Bronchial epithelial cell (primary cell): ENCODE data around the gene FUT8. TPM values are rescaled to one million over a fixed set of nuclear protein-coding genes. Genes with fewer than 3 reads are reported as not detected.

Experiments used
- DNase-seq: peaks from one replicate; pipeline ENCODE4 v3.0.0-alpha.2; 2010; ENCODE audit warnings: low read depth
- FAIRE-seq: peaks from 2 replicates; lab custom pipeline; 2011; peaks lifted over from hg19 to GRCh38; lab: Jason Lieb, UNC
- H3K27me3 ChIP-seq: 2 replicates; pipeline ENCODE4 v1.5.1; 2011; ENCODE audit warnings: low read length; ENCODE audit not compliant: control insufficient read depth, insufficient read depth
- H3K36me3 ChIP-seq: 2 replicates; pipeline ENCODE4 v1.5.1; 2011; ENCODE audit warnings: low read length; ENCODE audit not compliant: control insufficient read depth, insufficient read depth
- H3K4me3 ChIP-seq: 2 replicates; pipeline ENCODE4 v1.5.1; 2011; ENCODE audit warnings: mild to moderate bottlenecking, low read depth, low read length, control low read depth
- CTCF ChIP-seq: IDR thresholded peaks from 2 replicates; pipeline ENCODE4 v1.5.1; 2011; ENCODE audit warnings: mild to moderate bottlenecking, moderate library complexity, low read length, control low read depth, inconsistent platforms; ENCODE audit not compliant: insufficient read depth, severe bottlenecking
- total RNA-seq: library from RNA; depleted of rRNA; stranded (reverse); fragments of >200 nt; gene quantifications from 2 replicates; pipeline ENCODE4 v1.2.1, GENCODE V29; 2014

Gene FUT8
- total RNA-seq, 1 donor from 2014 or later: 16.3 TPM

- H3K36me3 ChIP-seq: no peaks in the 10 kb centered on the region
- H3K27me3 ChIP-seq: no peaks in the 10 kb centered on the region
- H3K4me3 ChIP-seq: no peak overlapping the region
- no peak for TF ChIP-seq CTCF
- DNase-seq (no peak), FAIRE-seq (no peak)
These were observed 238.3 kb downstream of the FUT8 start for GRCh38 chr14:65650826-65651225.

GRCh38 chr14:65656554-65656953 is 244.0 kb downstream of the FUT8 start:
- no peak for FAIRE-seq
- H3K36me3 ChIP-seq: no peaks in the 10 kb centered on the region

GRCh38 chr14:65658202-65658601 is 245.7 kb downstream of the FUT8 start:
- Histone ChIP-seq H3K27me3 (no peaks in the 10 kb centered on the region), H3K4me3 (no peak overlapping the region), H3K36me3 (no peaks in the 10 kb centered on the region)
- DNase-seq (peak; percentile 88), FAIRE-seq (no peak)
- no peak for TF ChIP-seq CTCF

More at GRCh38 chr14:65656554-65656953, 244.0 kb downstream of the FUT8 start:
- DNase-seq: no peak
- TF ChIP-seq CTCF: no peak
- H3K4me3 ChIP-seq: no peak overlapping the region
- no peaks in the 10 kb centered on the region for H3K27me3 ChIP-seq

GRCh38 chr14:65661865-65662264 is 249.3 kb downstream of the FUT8 start:
- DNase-seq (no peak), FAIRE-seq (no peak)
- Histone ChIP-seq H3K4me3 (no peak overlapping the region), H3K36me3 (no peaks in the 10 kb centered on the region), H3K27me3 (no peaks in the 10 kb centered on the region)
- no peak for TF ChIP-seq CTCF

- Histone ChIP-seq H3K4me3 (no peak overlapping the region), H3K27me3 (no peaks in the 10 kb centered on the region), H3K36me3 (no peaks in the 10 kb centered on the region)
- no peak for FAIRE-seq
- no peak for DNase-seq
- TF ChIP-seq CTCF: no peak
These were observed 251.9 kb downstream of the FUT8 start for GRCh38 chr14:65664436-65664835.

GRCh38 chr14:65676361-65677014 is 264.0 kb downstream of the FUT8 start:
- DNase-seq (no peak), FAIRE-seq (no peak)
- H3K36me3 ChIP-seq: no peaks in the 10 kb centered on the region
- no peak for TF ChIP-seq CTCF
- H3K27me3 ChIP-seq: no peaks in the 10 kb centered on the region
- no peak overlapping the region for H3K4me3 ChIP-seq
